ENCODE measurements around the gene PPP3CB.
"Not testable (repeated sequence)": the region's sequence is repeated elsewhere in the genome, so short reads cannot be mapped to it uniquely, and the experiment has no call there.

PPP3CB gene

DNA sequence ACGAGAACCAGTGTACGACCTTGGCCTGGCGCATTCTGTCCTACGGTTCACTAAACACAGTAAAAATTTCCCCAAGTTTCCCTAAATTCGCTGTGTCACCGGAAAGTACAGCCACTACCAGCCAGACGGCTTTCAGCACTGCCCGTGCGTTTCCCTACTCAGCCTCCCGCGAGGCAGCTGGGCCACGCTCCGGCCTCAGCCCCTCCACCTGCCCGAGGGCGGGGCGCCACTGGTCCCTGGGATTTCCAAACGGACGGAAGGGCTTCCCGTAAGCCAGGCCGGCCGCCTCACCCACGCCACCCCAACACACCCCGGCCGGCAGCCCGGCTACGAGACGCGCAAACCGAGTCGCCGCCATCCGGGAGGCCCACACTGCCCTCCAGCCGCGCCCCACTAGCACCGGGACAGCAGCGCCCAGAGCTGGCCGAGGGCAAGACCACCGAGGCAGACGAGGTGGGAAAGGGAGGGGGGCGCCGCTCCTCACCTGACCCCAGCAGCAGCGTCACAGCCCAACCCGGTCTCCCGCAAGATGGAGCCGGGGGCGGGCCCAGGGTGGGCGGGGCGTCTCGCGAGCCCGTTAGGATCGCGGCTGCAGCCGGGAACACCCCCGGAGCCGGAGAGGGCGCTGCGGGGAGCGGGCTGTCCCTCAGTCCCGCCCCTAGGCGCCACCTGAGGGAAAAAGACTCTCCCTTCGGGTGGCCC lies 82.1 kb downstream of the PPP3CB start, which contains the start of gene ANXA7:
TSS of gene ANXA7 (minus strand) at position 531 of the 702 bp plus-strand sequence. CDS start 13,202 bp downstream, outside the sequence.
- DNase-seq = peak; percentile 83

DNA sequence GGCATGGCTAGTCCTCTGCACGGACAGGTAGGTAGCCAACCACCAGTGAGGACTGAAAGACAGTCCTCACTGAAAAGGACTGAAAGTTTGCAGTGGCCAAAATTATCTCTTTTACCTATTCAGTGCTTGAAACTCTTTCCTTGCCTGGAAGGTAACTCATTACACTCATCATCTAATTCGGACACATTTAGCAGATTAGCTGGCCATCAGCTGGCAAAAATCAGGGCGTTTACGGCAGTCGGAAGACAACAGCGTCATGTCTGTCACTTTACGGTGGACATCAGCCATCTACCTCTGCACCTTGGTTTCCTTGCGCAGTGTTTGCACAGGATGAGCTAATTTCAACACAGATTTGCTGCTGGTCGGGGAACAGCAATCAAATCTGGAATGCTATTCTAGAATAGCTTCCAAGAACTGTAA lies 82.7 kb downstream of the PPP3CB start:
- peak; percentile 12 for DNase-seq

DNA sequence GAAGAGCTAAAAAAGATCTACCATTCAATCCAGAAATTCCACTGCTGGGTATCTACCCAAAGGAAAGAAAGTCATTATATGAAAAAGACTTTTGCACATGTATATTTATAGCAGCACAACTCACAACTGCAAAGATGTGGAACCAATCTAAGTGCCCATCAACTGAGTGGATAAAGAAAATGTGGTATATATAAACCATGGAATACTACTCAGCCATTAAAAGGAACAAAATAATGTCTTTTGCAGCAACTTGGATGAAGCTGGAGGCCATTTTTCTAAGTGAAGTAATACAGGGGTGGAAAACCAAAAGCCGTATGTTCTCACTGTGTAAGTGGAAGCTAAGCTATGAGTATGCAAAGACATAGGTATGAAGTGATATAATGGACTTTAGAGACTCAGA lies 84.9 kb downstream of the PPP3CB start:
- no peak for DNase-seq

DNA sequence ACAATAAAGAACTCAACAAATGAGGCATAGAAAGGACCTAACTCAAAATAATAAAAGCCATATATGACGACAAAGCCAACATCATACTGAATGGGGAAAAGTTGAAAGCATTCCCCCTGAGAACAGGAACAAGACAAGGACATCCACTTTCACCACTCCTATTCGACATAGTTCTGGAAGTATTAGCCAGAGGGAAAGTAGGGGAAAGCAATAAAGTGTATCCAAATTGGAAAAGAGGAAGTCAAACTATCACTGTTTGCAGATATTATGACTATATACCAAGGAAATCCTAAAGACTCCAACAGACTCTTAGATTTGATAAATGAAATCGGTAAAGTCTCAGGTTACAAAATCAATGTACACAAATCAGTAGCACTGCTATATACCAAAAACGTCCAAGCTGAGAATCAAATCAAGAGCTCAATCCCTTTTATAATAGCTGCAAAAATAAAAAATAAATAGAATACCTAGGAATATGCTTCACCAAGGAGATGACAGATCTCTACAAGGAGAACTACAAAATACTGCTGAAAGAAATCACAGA lies 86.8 kb downstream of the PPP3CB start:
- DNase-seq = no peak

DNA sequence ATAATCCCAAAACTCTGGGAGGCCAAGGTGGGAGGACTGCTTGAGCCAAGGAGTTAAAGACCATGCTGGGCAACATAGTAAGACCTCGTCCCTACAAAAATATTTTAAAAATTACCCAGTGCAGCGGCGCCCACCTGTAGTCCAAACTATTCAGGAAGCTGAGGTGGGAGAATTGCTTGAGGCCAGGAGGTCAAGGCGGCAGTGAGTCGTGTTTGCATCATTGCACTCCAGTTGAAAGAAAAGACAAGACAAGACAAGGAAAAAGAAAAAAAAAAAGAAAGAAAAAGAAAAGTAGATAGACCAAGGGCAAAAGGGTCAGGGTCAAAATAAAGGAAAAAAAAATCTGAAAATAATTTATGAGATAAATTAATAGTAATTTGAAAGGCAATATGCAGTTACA lies 87.8 kb downstream of the PPP3CB start:
- DNase-seq = no peak

DNA sequence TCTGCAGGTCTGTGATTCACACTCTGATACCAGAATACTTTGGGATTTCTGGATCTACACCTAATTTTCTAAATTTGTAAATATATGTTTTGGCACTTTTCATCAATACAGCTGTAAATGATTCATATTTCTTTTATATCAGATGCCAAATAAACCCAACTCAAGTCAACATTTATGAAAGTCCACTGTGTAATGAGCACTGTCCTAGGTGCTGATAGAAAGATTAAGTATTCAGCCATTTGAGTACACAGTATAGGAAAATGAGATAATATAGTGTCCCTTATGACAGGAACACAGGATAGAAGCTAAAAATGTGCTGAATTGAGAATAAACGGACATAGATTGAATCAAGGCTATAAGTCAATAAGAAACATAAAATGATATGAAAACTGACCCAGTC lies 88.3 kb downstream of the PPP3CB start:
- DNase-seq = no peak

DNA sequence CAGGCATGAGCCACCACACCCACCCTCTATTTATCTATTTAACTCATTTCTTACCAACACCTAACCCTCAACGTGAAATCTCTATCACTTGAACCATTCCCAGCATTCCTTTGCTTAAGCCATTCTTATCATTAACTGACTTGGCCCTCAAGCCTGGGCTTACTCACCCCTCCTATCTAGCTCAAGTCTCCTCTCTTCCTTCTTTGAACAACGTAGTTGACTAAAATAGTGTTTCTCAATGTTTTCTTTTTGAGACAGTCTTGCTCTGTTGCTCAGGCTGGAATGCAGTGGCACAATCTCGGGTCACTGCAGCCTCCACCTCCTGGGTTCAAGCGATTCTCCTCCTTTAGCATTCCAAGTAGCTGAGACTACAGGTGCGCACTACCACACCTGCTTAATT lies 89.0 kb downstream of the PPP3CB start:
- DNase-seq = no peak

DNA sequence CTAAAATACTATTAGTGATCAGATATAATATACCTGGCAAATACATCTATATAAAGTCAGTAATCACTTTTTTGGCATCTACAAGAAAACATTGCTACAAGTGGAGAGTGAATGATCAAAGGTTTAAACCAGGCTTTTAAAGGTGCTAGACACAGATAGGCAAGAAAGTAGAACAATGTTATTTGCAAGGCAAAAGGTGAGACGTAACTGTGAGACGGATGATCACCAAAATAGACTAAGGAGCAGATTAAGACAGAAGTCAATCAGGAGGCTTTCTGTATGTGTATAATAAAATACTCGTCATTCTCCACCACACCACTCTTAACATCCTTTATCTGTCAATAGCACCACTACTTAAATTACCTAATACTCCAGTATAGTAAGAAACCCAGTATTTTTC lies 90.3 kb downstream of the PPP3CB start:
- no peak for DNase-seq

DNA sequence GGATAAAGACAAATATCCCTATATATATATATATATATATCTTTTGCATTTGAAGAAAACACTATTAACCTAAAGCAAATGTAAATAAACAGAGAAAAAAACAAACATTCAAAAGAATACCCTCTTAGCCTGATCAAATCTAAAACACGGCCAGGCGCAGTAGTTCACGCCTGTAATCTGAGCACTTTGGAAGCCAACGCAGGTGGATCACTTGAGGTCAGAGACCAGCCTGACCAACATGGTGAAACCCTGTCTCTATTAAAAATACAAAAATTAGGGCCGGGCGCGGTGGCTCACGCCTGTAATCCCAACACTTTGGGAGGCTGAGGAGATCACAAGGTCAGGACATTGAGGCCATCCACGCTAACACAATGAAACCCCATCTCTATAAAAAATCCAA lies 91.1 kb downstream of the PPP3CB start:
- DNase-seq = no peak

DNA sequence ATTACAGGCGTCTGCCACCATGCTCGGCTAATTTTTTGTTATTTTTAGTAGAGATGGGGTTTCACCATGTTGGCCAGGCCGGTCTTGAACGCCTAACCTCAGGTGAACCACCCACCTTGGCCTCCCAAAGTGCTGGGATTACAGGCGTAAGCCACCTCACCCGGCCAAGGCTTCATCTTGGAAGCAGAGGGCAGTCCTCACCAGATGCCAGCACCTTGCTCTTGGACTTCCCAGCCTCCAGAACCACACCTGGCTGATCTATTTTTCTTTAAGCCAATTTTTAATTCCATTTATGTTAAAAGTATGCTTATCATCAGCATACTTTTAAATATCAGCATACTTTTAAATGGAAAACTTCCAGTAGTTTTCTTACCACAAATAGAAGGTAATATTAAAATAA lies 94.2 kb downstream of the PPP3CB start:
- DNase-seq = no peak

DNA sequence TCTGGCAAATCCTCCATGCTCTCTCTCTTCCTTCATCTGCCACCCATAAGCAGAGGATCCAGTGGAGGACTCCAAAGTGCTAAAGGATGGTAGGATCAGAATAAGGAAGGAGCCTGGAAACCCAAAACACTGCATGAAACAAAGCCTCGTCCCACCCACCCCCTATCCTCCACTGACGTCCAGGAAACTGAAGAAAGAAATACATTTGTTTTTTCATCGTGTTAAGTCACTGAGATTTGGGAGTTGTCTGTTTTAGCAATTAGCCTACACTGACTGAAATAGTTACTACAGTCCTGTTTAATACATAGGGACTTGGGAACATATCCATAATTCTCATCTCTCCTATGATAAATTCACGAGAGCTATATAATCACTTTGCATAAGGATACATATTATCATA lies 96.8 kb downstream of the PPP3CB start:
- DNase-seq = no peak

DNA sequence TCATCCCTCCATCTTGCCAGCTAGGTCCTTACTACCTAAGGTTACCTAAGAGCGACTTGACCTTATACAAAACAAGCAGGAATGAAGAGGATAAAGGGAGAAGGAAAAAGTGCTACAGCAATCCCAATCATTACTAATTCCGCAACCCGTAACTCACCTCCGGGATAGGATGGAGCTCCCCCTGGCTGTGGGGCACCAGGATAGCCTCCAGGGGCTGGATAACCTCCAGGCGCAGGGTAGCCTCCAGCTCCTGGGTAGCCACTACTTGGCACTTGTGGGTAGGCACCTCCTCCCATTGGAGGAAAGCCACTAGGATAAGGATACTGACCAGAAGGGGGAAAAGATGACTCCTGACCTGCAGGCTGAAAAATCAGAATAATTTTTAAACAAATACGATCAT lies 97.8 kb downstream of the PPP3CB start:
- no peak for DNase-seq

DNA sequence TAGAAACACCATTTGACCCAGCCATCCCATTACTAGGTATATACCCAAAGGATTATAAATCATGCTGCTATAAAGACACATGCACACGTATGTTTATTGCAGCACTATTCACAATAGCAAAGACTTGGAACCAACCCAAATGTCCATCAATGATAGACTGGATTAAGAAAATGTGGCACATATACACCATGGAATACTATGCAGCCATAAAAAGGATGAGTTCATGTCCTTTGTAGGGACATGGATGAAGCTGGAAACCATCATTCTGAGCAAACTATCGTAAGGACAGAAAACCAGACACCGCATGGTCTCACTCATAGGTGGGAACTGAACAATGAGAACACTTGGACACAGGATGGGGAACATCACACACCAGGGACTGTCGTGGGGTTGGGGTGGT lies 101.5 kb downstream of the PPP3CB start:
- DNase-seq = not testable (repeated sequence)

DNA sequence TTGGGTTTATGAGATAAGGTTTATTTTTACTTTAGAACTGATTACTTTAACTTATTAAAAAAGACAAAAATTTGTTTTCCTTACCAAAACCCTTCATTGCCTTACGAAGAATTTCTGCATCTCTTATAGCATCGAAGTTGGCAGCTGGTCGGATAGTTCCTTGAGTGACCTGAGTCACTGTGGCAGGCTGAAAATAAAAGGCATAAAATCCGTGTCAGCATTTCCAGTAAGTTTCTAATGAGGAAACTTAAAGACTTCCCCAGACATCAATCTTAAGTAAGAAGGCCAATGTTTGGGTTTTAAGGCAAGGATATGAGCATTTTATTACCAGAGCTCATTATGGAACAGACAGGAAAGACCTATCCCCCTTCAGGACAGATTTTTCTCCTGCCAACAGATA lies 107.6 kb downstream of the PPP3CB start:
- no peak for DNase-seq

DNA sequence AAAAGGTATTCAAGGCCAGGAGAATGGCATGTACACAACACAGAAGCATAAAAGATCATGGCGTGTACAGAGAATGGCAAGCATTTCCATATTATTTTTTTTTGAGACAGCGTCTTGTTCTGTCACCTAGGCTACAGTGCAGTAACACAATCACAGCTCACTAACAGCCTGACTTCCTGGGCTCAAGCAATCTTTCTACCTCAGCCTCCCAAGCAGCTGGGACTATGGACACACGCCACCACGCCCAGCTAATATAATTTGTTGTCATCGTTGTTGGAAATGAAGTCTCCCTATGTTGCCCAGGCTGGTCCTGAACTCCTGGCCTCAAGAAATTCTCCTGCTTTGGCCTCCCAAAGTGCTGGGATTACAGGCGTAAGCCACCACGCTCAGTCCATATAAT lies 109.2 kb downstream of the PPP3CB start:
- no peak for DNase-seq

Data from NCI-H2171 (cell line).